ENCODE results near the gene MRPL24. TPM values are rescaled to one million over a fixed set of nuclear protein-coding genes. Genes with fewer than 3 reads are reported as not detected.

MRPL24 gene
- total RNA-seq, 1 experiment from 2014 or later, result 246 TPM

DNA sequence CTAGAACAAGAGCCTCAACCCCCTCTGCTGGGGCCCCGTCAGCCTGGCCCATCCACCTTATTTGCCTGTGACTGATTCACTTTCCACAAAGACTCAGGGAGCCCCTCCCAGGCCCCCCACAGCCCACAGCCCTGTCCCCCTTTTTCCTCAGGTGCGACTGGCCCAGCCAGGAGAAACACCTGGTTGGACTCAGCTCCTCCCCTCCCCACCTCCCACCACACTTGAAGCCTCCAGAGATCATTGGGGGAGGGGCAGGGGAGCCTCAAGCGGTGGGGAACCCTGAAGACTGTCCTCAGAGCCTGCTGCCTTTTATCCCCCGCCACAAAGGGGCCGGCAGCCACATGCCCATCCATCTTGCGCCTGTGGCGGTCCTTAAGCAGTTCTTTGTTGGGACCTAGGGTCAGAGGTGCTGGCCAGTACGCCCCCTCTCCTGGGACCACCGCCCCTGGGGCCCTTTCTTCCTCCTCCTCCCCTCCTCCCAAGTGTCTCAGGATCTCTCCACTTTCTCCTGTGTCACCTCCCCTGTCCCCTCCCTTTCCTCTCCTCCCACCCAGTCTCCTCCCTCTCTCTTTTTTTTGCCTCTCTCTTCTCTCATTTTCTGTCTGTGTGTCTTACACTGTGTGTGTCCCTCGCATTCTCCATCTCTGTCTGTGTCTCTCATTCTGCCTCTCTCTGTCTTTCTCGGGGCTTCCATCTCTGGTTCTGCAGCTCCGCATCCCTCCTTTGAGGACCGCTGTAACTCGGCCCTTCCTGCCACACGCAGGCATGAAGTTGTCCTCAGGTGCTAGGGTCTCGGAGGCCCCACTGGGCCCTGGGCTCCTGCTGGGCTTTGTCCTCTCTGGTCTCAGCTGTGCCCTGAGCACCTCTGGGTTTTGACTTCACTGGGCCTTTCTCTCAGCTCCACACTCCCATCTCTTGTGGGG is 47.7 kb downstream of the MRPL24 start:
- Histone ChIP-seq H3K4me3 (no peak overlapping the region), H3K36me3 (no peaks in the 10 kb centered on the region), H3K9me3 (no peaks in the 10 kb centered on the region), H3K27me3 (no peaks in the 10 kb centered on the region)
- DNase-seq, result no peak

- Histone ChIP-seq H3K36me3 (no peaks in the 10 kb centered on the region), H3K27me3 (no peaks in the 10 kb centered on the region), H3K9me3 (no peaks in the 10 kb centered on the region), H3K4me3 (no peak overlapping the region)
- DNase-seq, result no peak
These were observed 48.4 kb downstream of the MRPL24 start for GRCh38 chr1:156692441-156692924.

GRCh38 chr1:156691665-156692440 is 49.0 kb downstream of the MRPL24 start:
- Histone ChIP-seq H3K36me3 (no peaks in the 10 kb centered on the region), H3K9me3 (no peaks in the 10 kb centered on the region), H3K27me3 (no peaks in the 10 kb centered on the region), H3K4me3 (no peak overlapping the region)
- DNase-seq, result peak; percentile 72

DNA sequence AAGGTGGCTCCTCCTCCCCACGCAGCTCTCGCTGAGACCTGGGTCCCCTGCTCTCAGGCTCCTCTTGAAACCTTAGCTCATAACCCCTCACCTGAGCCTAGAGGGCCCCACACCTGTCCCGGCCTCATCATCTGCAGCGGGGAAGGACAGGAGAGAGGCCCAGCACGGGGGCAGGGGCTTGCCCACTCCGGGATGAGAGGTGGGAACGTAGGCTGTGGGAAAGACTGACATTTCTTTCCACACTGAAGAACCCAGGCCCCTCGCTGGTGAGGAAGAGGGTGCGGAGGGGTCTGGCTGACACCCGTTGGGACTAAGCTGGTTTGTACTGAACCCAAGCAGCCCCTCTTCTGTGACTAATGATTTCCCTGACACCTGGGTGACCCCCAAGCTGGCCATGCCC is 49.7 kb downstream of the MRPL24 start:
- DNase-seq, result no peak
- no peaks in the 10 kb centered on the region for H3K27me3 ChIP-seq
- H3K36me3 ChIP-seq, result no peaks in the 10 kb centered on the region
- H3K9me3 ChIP-seq, result no peaks in the 10 kb centered on the region
- no peak overlapping the region for H3K4me3 ChIP-seq

DNA sequence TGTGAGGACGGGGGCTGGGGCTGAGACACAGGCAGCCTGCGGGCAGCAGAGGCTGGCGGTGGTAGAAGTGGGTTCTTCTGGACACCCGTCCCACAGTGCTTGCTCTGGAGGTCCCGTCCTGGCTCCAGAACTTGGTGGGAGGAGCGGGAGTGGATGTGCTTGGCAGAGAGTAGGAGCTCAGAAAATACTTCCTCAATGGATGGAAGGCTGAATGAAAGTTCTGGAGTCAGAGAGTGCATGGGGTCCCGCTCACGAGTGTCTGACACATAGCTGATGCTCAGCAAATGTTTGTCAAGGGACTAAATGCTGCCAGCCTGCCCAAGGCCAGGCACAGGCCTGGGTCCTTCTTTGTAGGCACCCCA is 50.2 kb downstream of the MRPL24 start:
- no peaks in the 10 kb centered on the region for H3K36me3 ChIP-seq
- H3K27me3 ChIP-seq, result no peaks in the 10 kb centered on the region
- no peak overlapping the region for H3K4me3 ChIP-seq
- no peak for DNase-seq
- no peaks in the 10 kb centered on the region for H3K9me3 ChIP-seq

DNA sequence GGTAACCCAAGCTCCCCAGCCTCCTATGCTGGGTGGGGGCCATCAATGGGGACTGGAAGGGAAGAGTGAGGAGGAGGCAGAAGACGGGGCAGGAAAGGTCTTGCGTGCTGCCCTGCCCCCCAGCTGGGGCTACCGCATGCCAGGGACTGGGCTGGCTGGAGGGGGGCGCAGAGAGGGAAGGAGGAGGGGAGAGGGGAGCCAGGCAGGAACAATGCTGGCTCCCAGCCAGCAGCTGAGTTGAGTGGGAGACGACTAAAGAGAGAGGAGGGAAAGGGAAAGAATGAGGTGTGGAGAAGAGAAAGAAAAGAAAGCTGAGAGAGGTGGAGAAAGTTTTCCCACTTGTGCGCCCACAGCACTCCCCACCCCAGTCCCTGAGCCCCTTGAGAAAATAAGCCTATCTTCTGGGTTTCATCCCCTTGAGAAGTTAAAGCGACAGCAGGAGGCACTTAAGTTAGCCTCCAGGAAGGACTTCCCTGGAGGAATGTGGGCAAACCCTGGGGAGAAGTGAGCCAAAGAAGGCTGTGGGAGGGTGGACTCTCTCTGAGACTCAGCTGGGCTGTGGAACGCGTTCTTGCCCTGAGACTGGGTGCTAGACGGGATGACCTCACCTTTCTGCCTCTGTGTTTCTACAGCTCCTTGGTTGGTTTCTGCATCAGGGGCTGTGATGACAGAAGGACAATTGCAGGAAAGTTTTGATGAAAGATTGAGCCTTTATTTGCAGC is 50.8 kb downstream of the MRPL24 start:
- no peak overlapping the region for H3K4me3 ChIP-seq
- DNase-seq, result no peak
- H3K36me3 ChIP-seq, result no peaks in the 10 kb centered on the region
- H3K9me3 ChIP-seq, result no peaks in the 10 kb centered on the region
- no peaks in the 10 kb centered on the region for H3K27me3 ChIP-seq

- no peaks in the 10 kb centered on the region for H3K36me3 ChIP-seq
- peak; percentile 82 for DNase-seq
- H3K9me3 ChIP-seq, result no peaks in the 10 kb centered on the region
These were observed 51.6 kb downstream of the MRPL24 start for GRCh38 chr1:156689035-156689952.

More at GRCh38 chr1:156689035-156689952, 51.6 kb downstream of the MRPL24 start:
- Histone ChIP-seq H3K4me3 (peak overlapping the region; percentile 13), H3K27me3 (no peaks in the 10 kb centered on the region)

Other genes starting within 250 kb of the MRPL24 start
- 3.4 and 11.7 TPM in 2 replicates for gene MEF2D, start 240.3 kb downstream of the MRPL24 start, total RNA-seq (2014; rRNA removed; shearing (Covaris generic); ENCODE audit: low replicate concordance)
- 18.7 and 20.7 TPM in 2 replicates for gene IQGAP3, start 168.5 kb downstream of the MRPL24 start, total RNA-seq (2014; rRNA removed; shearing (Covaris generic); ENCODE audit: low replicate concordance)
- not detected in 2 replicates for gene TTC24, start 161.4 kb downstream of the MRPL24 start, total RNA-seq (2014; rRNA removed; shearing (Covaris generic); ENCODE audit: low replicate concordance)
- gene NAXE, start 149.3 kb downstream of the MRPL24 start, total RNA-seq (2014; rRNA removed; shearing (Covaris generic); ENCODE audit: low replicate concordance), result 105 and 170 TPM in 2 replicates
- 10.0 and 48.6 TPM in 2 replicates for gene GPATCH4, start 139.6 kb downstream of the MRPL24 start, total RNA-seq (2014; rRNA removed; shearing (Covaris generic); ENCODE audit: low replicate concordance)
- gene HAPLN2, start 121.7 kb downstream of the MRPL24 start, total RNA-seq (2014; rRNA removed; shearing (Covaris generic); ENCODE audit: low replicate concordance), result not detected in 2 replicates
- not detected in 2 replicates for gene BCAN, start 99.0 kb downstream of the MRPL24 start, total RNA-seq (2014; rRNA removed; shearing (Covaris generic); ENCODE audit: low replicate concordance)
- gene NES, start 63.7 kb downstream of the MRPL24 start, total RNA-seq (2014; rRNA removed; shearing (Covaris generic); ENCODE audit: low replicate concordance), result 0.03 TPM in 1 of 2 replicates, not detected in the other
- gene CRABP2, start 35.5 kb downstream of the MRPL24 start, total RNA-seq (2014; rRNA removed; shearing (Covaris generic); ENCODE audit: low replicate concordance), result 57.8 and 62.8 TPM in 2 replicates
- gene METTL25B, start 12.6 kb downstream of the MRPL24 start, total RNA-seq (2014; rRNA removed; shearing (Covaris generic); ENCODE audit: low replicate concordance), result 10.0 and 20.8 TPM in 2 replicates
- gene ISG20L2, start 12.3 kb downstream of the MRPL24 start, total RNA-seq (2014; rRNA removed; shearing (Covaris generic); ENCODE audit: low replicate concordance), result 15.6 and 38.7 TPM in 2 replicates
- gene HDGF, start 10.6 kb upstream of the MRPL24 start, total RNA-seq (2014; rRNA removed; shearing (Covaris generic); ENCODE audit: low replicate concordance), result 565 and 817 TPM in 2 replicates
- 56.9 and 65.6 TPM in 2 replicates for gene PRCC, start 26.4 kb upstream of the MRPL24 start, total RNA-seq (2014; rRNA removed; shearing (Covaris generic); ENCODE audit: low replicate concordance)
- gene SH2D2A, start 75.8 kb upstream of the MRPL24 start, total RNA-seq (2014; rRNA removed; shearing (Covaris generic); ENCODE audit: low replicate concordance), result not detected in 2 replicates
- not detected in 2 replicates for gene INSRR, start 118.0 kb upstream of the MRPL24 start, total RNA-seq (2014; rRNA removed; shearing (Covaris generic); ENCODE audit: low replicate concordance)
- gene NTRK1, start 119.8 kb upstream of the MRPL24 start, total RNA-seq (2014; rRNA removed; shearing (Covaris generic); ENCODE audit: low replicate concordance), result not detected in 2 replicates
- 0.46 TPM in 1 of 2 replicates, not detected in the other for gene PEAR1, start 152.6 kb upstream of the MRPL24 start, total RNA-seq (2014; rRNA removed; shearing (Covaris generic); ENCODE audit: low replicate concordance)
- not detected in 2 replicates for gene LRRC71, start 179.5 kb upstream of the MRPL24 start, total RNA-seq (2014; rRNA removed; shearing (Covaris generic); ENCODE audit: low replicate concordance)